Activated T-cell treated with anti-CD3 and anti-CD28 coated beads for 4 hours (primary cell): ENCODE results near the gene EEF1A1.

ENCODE experiments used
- DNase-seq: peaks from one replicate; pipeline ENCODE4 v3.0.0-alpha.2; 2020

EEF1A1 gene

DNA sequence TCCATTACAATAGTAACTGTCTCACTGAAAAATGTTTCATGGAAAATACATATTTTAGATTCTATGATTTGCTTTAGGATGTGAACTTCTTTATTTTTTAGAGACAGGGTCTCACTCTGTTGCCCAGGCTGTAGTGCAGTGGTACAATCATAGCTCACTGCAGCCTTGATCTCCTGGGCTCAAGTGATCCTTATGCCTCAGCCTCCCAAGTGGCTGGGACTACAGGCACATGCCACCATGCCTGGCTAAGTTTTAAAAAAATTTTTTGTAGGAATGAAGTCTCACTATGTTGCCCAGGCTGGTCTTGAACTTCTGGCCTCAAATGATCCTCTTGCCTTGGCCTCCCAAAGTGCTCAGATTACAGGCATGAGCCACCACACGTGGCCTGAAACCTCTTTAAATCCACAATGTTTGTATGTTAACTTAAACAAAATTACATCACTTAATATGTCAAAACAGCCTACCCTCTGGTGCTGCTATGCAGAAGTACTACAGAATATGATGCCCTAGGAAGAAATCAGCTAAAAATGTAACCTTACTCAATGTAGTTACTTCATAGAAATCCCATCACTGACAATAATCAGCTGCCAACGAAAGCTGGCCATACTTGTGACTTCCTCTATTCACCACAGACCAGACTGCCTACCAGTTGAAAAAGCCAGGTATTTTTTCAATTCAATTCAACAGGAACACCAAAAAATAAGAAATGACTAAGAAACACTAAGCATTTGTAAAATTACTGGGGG lies 17.6 kb downstream of the EEF1A1 start:
- no peak for DNase-seq

DNA sequence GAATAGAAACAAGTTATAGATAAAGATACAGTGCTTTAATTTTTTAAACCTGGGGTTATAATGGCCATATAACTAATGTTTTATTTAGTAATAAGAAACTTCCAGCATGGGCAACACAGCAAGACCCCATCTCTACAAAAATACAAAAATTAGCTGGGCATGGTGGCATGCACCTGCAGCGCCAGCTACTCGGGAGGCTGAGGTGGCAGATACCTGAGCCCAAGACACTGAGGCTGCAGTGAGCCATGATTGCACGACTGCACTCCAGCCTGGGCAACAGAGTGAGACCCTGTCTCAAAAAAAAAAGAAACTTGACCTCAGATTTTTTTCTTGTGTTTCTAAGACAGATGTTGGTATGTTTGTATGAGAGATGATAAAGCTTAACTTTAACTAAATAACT lies 22.9 kb downstream of the EEF1A1 start:
- DNase-seq: no peak

DNA sequence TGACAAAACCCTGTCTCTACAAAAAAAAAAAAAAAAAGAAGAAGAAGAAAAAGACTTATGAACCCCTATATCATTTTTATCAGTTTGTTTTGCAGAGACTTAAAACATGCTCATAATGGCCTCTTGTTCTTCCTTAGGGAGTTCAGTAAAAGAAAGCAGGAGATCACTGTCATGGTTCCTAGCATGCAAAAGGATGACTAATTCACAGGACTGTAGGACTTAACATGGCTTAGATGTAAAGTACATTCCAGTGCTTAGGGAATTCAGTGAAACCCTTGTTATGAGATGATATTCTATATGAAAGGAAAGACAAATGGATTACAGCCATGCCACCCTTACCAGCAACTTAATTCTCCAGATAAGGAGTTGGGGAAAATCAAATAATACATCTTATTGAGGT lies 29.5 kb downstream of the EEF1A1 start:
- no peak for DNase-seq

DNA sequence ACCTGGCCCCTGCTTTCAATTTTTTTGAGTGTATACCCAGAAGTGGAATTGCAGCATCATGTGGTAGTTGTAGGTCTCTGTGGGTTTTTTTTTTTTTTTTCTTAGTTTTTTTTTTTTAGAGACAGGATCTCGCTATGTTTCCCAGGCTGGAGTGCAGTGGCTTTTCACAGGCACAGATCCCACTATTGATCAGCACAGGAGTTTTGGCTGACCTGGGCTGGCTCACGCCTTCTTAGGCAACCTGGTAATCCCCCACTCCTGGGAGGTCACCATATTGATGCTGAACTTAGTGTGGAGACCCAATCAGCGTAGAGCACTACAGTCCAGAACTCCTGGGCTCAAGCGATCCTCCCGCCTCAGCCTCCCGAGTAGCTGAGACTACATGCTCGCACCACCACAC lies 33.4 kb downstream of the EEF1A1 start:
- no peak for DNase-seq

DNA sequence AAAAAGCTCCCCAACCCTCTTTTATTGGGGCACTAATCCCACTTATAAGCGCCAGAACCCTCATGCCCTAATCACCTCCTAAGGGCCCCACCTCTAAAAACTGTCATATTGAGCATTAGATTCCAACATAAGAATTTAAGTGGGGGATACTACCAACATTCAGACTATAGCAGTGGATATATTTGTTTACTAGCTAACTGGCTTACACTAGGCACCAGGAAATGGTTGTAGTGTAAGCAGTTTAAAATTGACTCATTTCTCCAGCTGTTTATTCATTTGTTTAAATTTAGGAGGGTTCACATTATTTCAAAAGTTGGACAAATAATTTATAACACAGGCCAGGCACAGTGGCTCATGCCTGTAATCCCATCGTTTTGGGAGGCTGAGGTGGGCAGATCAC lies 36.4 kb downstream of the EEF1A1 start:
- no peak for DNase-seq

DNA sequence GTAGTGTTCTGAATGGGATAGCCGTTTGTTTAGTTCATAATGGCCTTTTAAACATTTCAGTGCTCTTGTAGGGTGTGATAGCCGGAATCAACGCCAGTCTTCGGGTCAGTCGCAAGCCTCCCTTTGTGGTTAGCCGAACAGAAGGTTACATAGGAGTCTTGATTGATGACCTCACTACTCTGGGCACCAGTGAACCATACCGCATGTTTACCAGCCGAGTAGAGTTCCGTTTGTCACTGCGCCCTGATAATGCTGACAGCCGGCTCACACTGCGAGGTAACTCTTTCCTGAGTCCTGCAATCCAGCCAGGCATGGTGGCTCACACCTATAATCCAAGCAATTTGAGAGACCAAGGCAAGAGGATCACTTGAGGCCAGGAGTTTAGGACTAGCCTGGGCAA lies 38.9 kb downstream of the EEF1A1 start:
- no peak for DNase-seq

DNA sequence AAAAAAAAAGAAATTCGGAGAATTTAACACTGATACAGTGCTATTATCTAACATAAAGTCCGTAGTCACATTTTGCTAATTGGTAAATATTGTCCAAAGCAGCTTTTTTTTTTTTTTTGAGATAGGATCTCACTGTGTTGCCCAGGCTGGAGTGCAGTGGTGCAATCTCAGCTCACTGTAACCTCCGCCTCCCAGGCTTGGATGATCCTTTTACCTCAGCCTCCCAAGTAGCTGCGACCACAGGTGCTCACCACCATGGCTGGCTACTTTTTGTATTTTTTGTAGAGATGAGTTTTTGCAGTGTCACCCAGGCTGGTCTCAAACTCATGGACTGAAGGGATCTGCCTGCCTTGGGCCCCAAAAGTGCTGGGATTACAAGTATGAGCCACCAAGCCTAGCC lies 43.4 kb downstream of the EEF1A1 start:
- DNase-seq: no peak

DNA sequence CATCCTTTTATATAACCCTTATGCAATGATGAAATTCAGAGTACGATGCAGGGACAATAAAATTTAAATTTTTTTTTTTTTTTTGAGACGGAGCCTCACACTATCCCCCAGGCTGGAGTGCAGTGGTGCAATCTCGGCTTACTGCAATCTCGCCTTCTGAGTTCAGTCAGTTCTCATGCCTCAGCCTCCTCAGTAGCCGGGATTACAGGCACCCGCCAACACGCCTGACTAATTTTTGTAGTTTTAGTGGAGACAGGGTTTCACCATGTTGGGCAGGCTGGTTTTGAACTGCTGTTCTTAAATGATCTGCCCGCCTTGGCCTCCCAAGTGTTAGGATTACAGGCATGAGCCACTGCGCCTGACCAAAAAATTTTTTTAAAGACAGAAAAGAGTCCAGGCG lies 44.1 kb downstream of the EEF1A1 start:
- no peak for DNase-seq

DNA sequence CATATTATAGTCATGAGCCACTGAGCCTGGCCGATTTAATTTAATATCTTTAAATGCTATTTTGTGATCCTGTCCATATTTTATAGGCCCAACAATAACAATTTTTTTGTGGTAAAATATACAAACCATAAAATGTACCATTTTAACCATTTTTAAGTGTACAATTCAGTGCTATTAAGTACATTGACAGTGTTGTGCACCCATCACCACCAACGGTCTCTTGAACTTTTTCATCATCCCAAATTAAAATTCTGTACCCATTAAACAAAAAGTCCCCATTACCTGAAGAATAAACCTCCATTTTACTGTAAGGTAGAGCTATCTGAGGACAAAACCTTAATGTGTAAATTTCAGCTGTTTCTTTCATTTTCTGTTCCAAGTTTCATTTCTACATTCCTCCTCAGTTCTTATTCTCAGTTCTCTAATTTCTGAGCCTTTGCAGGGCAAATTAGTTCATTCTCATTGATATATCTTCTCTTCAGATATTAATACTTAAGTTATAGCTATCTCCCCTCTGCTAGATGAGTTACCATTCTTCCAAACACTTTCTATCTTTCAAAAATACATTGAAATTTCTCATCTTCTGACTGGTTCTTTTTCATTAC lies 49.0 kb downstream of the EEF1A1 start:
- DNase-seq: no peak
